Measurements from ENCODE around the gene PKP1.

Gene PKP1

GRCh38 chr1:201309416-201309815 is 26.1 kb downstream of the PKP1 start (continued):
- TF ChIP-seq KLF9 (tag by site-specific recombination; IDR thresholded peaks at IDR 0.05; ENCODE audit: low read depth), result peak; percentile 87
- TF ChIP-seq ZNF654 (tag by site-specific recombination; IDR thresholded peaks at IDR 0.05; ENCODE audit: low read depth), result peak; percentile 43
- peak; percentile 55; the same call in 1 of the 2 replicates for TF ChIP-seq ZEB2 (tag by site-specific recombination; IDR thresholded peaks at IDR 0.05)
- no peak for TF ChIP-seq YY2 (tag by site-specific recombination; IDR thresholded peaks at IDR 0.05)
- no peak for TF ChIP-seq REST (tag by site-specific recombination; IDR thresholded peaks at IDR 0.05)
- TF ChIP-seq ZBTB44 (tag by site-specific recombination; IDR thresholded peaks at IDR 0.05), result peak; percentile 87
- peak; percentile 41; the same call in 1 of the 2 replicates for TF ChIP-seq TRIM28 (IDR thresholded peaks at IDR 0.05; ENCODE audit: borderline replicate concordance, low read length)
- peak; percentile 66 for TF ChIP-seq EGR2 (tag by site-specific recombination; IDR thresholded peaks at IDR 0.05; ENCODE audit: low read depth)
- peak; percentile 78 for TF ChIP-seq IKZF3 (tag by site-specific recombination; IDR thresholded peaks at IDR 0.05)
- peak; percentile 33; the same call in 1 of the 2 replicates for TF ChIP-seq KLF8 (tag by site-specific recombination; IDR thresholded peaks at IDR 0.05)
- peak; percentile 44; the same call in 1 of the 2 replicates for TF ChIP-seq ZNF843 (tag by site-specific recombination; IDR thresholded peaks at IDR 0.05)
- TF ChIP-seq ZBTB17 (tag by site-specific recombination; IDR thresholded peaks at IDR 0.05), result peak; percentile 72
- no peak for TF ChIP-seq ZNF132 (tag by site-specific recombination; IDR thresholded peaks at IDR 0.05; ENCODE audit: borderline replicate concordance)
- TF ChIP-seq ZIC2 (tag by site-specific recombination; IDR thresholded peaks at IDR 0.05), result peak; percentile 63
- peak; percentile 29 for TF ChIP-seq ZBTB26 (tag by site-specific recombination; optimal IDR thresholded peaks at IDR 0.05)
- 0 out of 2 replicates have a peak, but pooled peaks have one; percentile 28 for TF ChIP-seq SP7 (tag by site-specific recombination; IDR thresholded peaks at IDR 0.05)
- peak; percentile 41; the same call in 1 of the 2 replicates for TF ChIP-seq ZNF394 (tag by site-specific recombination; IDR thresholded peaks at IDR 0.05; ENCODE audit: borderline replicate concordance)
- TF ChIP-seq ZNF660 (tag by site-specific recombination; IDR thresholded peaks at IDR 0.05), result peak; percentile 79
- TF ChIP-seq ZSCAN5A (tag by site-specific recombination; IDR thresholded peaks at IDR 0.05), result no peak

Data from HEK293 (cell line).